Measurements from ENCODE around the gene RAP1GAP2. TPM values are rescaled to one million over a fixed set of nuclear protein-coding genes. Genes with fewer than 3 reads are reported as not detected.
A peak's percentile ranks its signal among the peaks of the same experiment; 100 is the strongest.

RAP1GAP2 gene
- polyA plus RNA-seq, 3 donors, result 1.5 to 48.4 (median 6.1) TPM

DNA sequence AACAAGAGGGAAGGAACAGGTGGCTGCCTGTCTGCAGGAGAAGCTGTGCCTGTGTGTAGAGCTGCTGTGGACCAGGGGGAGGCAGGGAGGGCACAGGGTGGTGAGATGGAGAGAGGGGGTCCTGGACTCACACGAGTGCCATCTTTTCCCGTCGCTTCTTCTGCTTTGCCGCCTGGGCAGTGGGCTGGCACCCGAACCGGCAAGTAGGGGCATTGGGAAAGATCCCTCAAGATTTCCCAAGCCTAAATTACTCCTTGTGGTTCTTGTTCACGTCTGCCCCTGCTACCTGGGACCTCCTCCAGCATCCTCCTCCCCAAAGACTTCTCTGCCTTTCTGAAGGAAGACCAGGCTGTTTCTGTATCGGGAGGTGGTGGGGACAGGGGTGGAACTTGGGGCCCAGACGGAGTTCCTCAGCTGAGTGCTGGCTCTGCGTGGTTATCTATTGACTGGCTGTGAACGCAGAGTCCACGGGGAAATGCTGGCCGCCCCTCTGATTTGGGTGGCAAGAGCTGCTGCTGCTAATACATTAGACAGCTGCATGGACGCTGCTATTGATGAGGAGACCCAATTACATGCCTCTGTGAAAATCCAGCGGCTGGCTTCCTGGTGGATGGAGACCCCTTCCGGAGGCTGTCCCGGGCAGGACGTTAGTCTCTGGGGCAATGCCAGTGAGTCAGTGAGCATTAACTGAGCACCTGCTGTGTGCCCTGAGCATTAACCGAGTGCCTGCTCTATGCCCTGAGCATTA lies 152.7 kb downstream of the RAP1GAP2 start:
- DNase-seq, result no peak
- Histone ChIP-seq H2AFZ (ENCODE audit: insufficient read depth, low read depth, low read length, poor library complexity, severe bottlenecking) (no peak overlapping the region), H3K9ac (ENCODE audit: insufficient read depth, low read length, poor library complexity, severe bottlenecking) (no peak overlapping the region), H3K27me3 (ENCODE audit: control insufficient read depth in 2 of 2, insufficient read depth in 2 of 2, low read length in 2 of 2) (no peaks in the 10 kb centered on the region), H3K27ac (ENCODE audit: low read depth in 1 of 2, low read length in 2 of 2) (no peak overlapping the region), H3K36me3 (replicated peaks in 1 of 2; ENCODE audit: control insufficient read depth in 1 of 2, insufficient read depth in 2 of 2, low read length in 2 of 2) (peaks cover 15 to 29% of the 10 kb centered on the region in 2 donors), H3K4me2 (replicated peaks; ENCODE audit: extremely low read depth, low read length, poor library complexity, severe bottlenecking) (no peak overlapping the region), H3K4me3 (replicated peaks in 1 of 3; ENCODE audit: low read depth in 2 of 3, low read length in 3 of 3) (no peak overlapping the region), H3K4me1 (ENCODE audit: control insufficient read depth in 1 of 2, insufficient read depth in 2 of 2, low read length in 2 of 2) (peaks cover 10 to 16% of the 10 kb centered on the region in 2 donors), H3K79me2 (ENCODE audit: insufficient read depth, low read length) (peaks cover 39% of the 10 kb centered on the region), H4K20me1 (ENCODE audit: insufficient read depth, low read length) (peaks cover 98% of the 10 kb centered on the region), H3K9me3 (replicated peaks in 1 of 2; ENCODE audit: control insufficient read depth in 1 of 2, insufficient read depth in 1 of 2, low read length in 2 of 2) (no peaks in the 10 kb centered on the region)
- Mint-ChIP-seq H3K4me1 (peaks cover 16% of the 10 kb centered on the region), H3K4me3 (no peak overlapping the region), H3K9me3 (peaks cover 0 to 2% (median 0%) of the 10 kb centered on the region in 7 donors), H3K27me3 (ENCODE audit: low read depth in 3 of 3) (peaks cover 0 to 5% (median 0%) of the 10 kb centered on the region in 3 donors), H3K27ac (no peak overlapping the region), H3K36me3 (peaks cover 23 to 38% of the 10 kb centered on the region in 2 donors)
- WGBS (ENCODE audit: insufficient coverage), result 94% methylated on average over 12 of the region's 19 CpGs
- TF ChIP-seq CTCF (IDR thresholded peaks at IDR 0.05), result no peak
- intact Hi-C loops (cut with micrococcal nuclease), result loop anchor here in 1 of 2 donors (10.0 kb wide), 1 partner anchor 104 kb away; no protein-coding TSS in a partner anchor

DNA sequence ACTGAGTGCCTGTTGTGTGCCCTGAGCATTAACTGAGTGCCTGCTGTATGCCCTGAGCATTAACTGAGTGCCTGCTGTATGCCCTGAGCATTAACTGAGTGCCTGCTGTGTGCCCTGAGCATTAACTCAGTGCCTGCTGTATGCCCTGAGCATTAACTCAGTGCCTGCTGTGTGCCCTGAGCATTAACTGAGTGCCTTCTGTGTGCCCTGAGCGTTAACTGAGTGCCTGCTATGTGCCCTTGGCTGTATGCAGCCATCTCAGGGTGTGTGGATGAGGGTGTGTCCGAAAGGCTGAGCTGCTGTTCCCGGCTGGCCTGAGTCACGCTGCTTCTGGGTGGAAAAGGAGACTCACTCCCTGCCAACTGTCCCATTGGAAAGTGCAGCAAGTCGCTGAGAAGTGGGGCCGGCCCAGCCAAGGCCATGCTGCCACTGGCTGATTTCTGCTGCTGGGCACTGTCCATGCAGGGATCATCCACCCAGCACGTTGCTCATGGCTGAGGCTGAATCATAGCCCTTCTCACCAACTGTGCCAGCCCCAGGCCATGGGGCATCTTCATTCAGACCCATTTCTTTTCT lies 153.3 kb downstream of the RAP1GAP2 start:
- Mint-ChIP-seq H3K27ac (peak overlapping the region in 1 of 7 donors; percentile 57), H3K36me3 (peaks cover 23 to 38% of the 10 kb centered on the region in 2 donors), H3K4me1 (peaks cover 11% of the 10 kb centered on the region), H3K27me3 (ENCODE audit: low read depth in 3 of 3) (peaks cover 0 to 5% (median 0%) of the 10 kb centered on the region in 3 donors), H3K4me3 (no peak overlapping the region), H3K9me3 (peaks cover 0 to 2% (median 0%) of the 10 kb centered on the region in 7 donors)
- TF ChIP-seq CTCF (IDR thresholded peaks at IDR 0.05), result no peak
- Histone ChIP-seq H3K9ac (ENCODE audit: insufficient read depth, low read length, poor library complexity, severe bottlenecking) (no peak overlapping the region), H3K4me3 (replicated peaks in 1 of 3; ENCODE audit: low read depth in 2 of 3, low read length in 3 of 3) (no peak overlapping the region), H3K27me3 (ENCODE audit: control insufficient read depth in 2 of 2, insufficient read depth in 2 of 2, low read length in 2 of 2) (no peaks in the 10 kb centered on the region), H3K9me3 (replicated peaks in 1 of 2; ENCODE audit: control insufficient read depth in 1 of 2, insufficient read depth in 1 of 2, low read length in 2 of 2) (no peaks in the 10 kb centered on the region), H3K4me2 (replicated peaks; ENCODE audit: extremely low read depth, low read length, poor library complexity, severe bottlenecking) (no peak overlapping the region), H2AFZ (ENCODE audit: insufficient read depth, low read depth, low read length, poor library complexity, severe bottlenecking) (no peak overlapping the region), H3K79me2 (ENCODE audit: insufficient read depth, low read length) (peaks cover 43% of the 10 kb centered on the region), H3K4me1 (ENCODE audit: control insufficient read depth in 1 of 2, insufficient read depth in 2 of 2, low read length in 2 of 2) (peaks cover 4 to 11% of the 10 kb centered on the region in 2 donors), H4K20me1 (ENCODE audit: insufficient read depth, low read length) (peaks cover 98% of the 10 kb centered on the region), H3K27ac (ENCODE audit: low read depth in 1 of 2, low read length in 2 of 2) (no peak overlapping the region), H3K36me3 (replicated peaks in 1 of 2; ENCODE audit: control insufficient read depth in 1 of 2, insufficient read depth in 2 of 2, low read length in 2 of 2) (peaks cover 15 to 29% of the 10 kb centered on the region in 2 donors)
- intact Hi-C loops (cut with micrococcal nuclease), result loop anchor here in 1 of 2 donors (10.0 kb wide), 1 partner anchor 105 kb away; no protein-coding TSS in a partner anchor
- WGBS (ENCODE audit: insufficient coverage), result 96% methylated on average over 7 of the region's 7 CpGs
- DNase-seq, result no peak

Measured in CD14-positive monocyte (primary cell).